Smooth muscle cell (in vitro differentiated cells): ENCODE measurements around the gene TMEM222. TPM values are rescaled to one million over a fixed set of nuclear protein-coding genes. Genes with fewer than 3 reads are reported as not detected.

Experiments
- DNase-seq: peaks from one replicate; lab custom pipeline; 2025; ENCODE audit not compliant: unreplicated experiment; lab: John Stamatoyannopoulos, UW
- H2AFZ ChIP-seq: fragments of 200-600 bp; sonication (generic); 2 replicates; pipeline ENCODE4 v1.6.0; 2016; ENCODE audit warnings: antibody characterized with exemption, low read depth, mild to moderate bottlenecking
- H3F3A ChIP-seq: fragments of 200-600 bp; sonication (generic); 2 replicates; pipeline ENCODE4 v1.6.0; 2017; ENCODE audit warnings: antibody characterized with exemption, low read depth
- H3K27ac ChIP-seq: fragments of 200-600 bp; sonication (generic); 2 replicates; pipeline ENCODE4 v1.5.1; 2016; ENCODE audit warnings: low read depth, mild to moderate bottlenecking
- H3K27me3 ChIP-seq: fragments of 200-600 bp; sonication (generic); 2 replicates; pipeline ENCODE4 v1.6.1; 2016; ENCODE audit warnings: low read depth, mild to moderate bottlenecking
- H3K36me3 ChIP-seq: fragments of 200-600 bp; sonication (generic); 2 replicates; pipeline ENCODE4 v1.5.1; 2016; ENCODE audit warnings: low read depth
- H3K4me1 ChIP-seq: fragments of 200-600 bp; sonication (generic); 2 replicates; pipeline ENCODE4 v1.5.1; 2016; ENCODE audit warnings: low read depth
- H3K4me2 ChIP-seq: fragments of 200-600 bp; sonication (generic); 2 replicates; pipeline ENCODE4 v1.6.0; 2016; ENCODE audit warnings: mild to moderate bottlenecking
- H3K4me3 ChIP-seq: fragments of 200-600 bp; sonication (generic); 2 replicates; pipeline ENCODE4 v1.5.1; 2016; ENCODE audit warnings: mild to moderate bottlenecking
- H3K79me2 ChIP-seq: fragments of 200-600 bp; sonication (generic); 2 replicates; pipeline ENCODE4 v1.6.0; 2016; ENCODE audit warnings: low read depth, mild to moderate bottlenecking
- H3K9ac ChIP-seq: fragments of 200-600 bp; sonication (generic); 2 replicates; pipeline ENCODE4 v1.6.0; 2016; ENCODE audit warnings: low read depth
- H3K9me3 ChIP-seq: fragments of 200-600 bp; sonication (generic); replicated peaks from 2 replicates; pipeline ENCODE4 v1.5.1; 2016; ENCODE audit warnings: low read depth
- H4K20me1 ChIP-seq: fragments of 200-600 bp; sonication (generic); 2 replicates; pipeline ENCODE4 v1.6.0; 2016; ENCODE audit warnings: low read depth
- WGBS: methylation state at CpG from one replicate; pipeline ENCODE4 v1.1.7; 2016; ENCODE audit warnings: low lambda C conversion rate; 5-methylcytosine and 5-hydroxymethylcytosine counted together
- polyA plus RNA-seq: library from polyadenylated mRNA; unstranded; fragments of >200 nt; fragmentation: Nextera tagmentation; extraction: Ambion mirVana; gene quantifications from 2 replicates; pipeline ENCODE4 v1.2.1, GENCODE V29; 2016
- total RNA-seq: library from RNA; depleted of rRNA; stranded (reverse); fragments of >200 nt; gene quantifications from 2 replicates; pipeline ENCODE4 v1.2.3, GENCODE V29; 2014
- TF ChIP-seq, protein P1 (sequence below): fragments of 200-600 bp; sonication (generic); IDR thresholded peaks from 2 replicates; pipeline ENCODE4 v1.5.1; 2017; ENCODE audit warnings: borderline replicate concordance, mild to moderate bottlenecking, antibody characterized with exemption; ENCODE audit not compliant: insufficient read depth, poor library complexity, severe bottlenecking

Gene TMEM222
- total and polyA plus RNA-seq, 2 experiments from 2014 or later: 28.0 to 49.3 TPM

DNA sequence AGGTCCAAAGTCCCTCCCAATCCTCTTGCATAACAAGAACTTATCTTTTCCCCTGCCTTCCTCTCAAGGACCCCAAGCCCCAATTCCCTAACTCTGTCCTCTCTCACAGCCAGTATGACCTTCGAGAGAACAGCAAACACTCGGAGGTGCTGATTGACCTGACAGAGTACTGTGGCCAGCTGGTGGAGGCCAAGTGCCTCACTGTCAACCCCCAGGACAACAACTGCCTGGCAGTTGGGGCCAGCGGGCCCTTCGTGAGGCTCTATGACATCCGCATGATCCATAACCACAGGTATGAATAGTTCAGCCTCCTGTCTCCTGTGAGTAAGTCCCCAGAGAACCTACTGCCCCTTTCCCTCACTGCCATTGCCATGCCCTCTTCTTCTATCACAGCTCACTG is 29.9 kb upstream of the TMEM222 start:
- DNase-seq: no peak
- Histone ChIP-seq H3K4me1 (peaks cover 2% of the 10 kb centered on the region), H3K36me3 (no peaks in the 10 kb centered on the region), H4K20me1 (no peaks in the 10 kb centered on the region), H3F3A (no peaks in the 10 kb centered on the region), H2AFZ (no peak overlapping the region), H3K27me3 (no peaks in the 10 kb centered on the region), H3K27ac (no peak overlapping the region), H3K79me2 (no peaks in the 10 kb centered on the region), H3K4me3 (no peak overlapping the region), H3K9ac (no peak overlapping the region), H3K4me2 (no peak overlapping the region), H3K9me3 (no peaks in the 10 kb centered on the region)
- WGBS: 87% methylated on average over 5 of the region's 5 CpGs
- TF ChIP-seq, protein P1, sequence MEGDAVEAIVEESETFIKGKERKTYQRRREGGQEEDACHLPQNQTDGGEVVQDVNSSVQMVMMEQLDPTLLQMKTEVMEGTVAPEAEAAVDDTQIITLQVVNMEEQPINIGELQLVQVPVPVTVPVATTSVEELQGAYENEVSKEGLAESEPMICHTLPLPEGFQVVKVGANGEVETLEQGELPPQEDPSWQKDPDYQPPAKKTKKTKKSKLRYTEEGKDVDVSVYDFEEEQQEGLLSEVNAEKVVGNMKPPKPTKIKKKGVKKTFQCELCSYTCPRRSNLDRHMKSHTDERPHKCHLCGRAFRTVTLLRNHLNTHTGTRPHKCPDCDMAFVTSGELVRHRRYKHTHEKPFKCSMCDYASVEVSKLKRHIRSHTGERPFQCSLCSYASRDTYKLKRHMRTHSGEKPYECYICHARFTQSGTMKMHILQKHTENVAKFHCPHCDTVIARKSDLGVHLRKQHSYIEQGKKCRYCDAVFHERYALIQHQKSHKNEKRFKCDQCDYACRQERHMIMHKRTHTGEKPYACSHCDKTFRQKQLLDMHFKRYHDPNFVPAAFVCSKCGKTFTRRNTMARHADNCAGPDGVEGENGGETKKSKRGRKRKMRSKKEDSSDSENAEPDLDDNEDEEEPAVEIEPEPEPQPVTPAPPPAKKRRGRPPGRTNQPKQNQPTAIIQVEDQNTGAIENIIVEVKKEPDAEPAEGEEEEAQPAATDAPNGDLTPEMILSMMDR: no peak

DNA sequence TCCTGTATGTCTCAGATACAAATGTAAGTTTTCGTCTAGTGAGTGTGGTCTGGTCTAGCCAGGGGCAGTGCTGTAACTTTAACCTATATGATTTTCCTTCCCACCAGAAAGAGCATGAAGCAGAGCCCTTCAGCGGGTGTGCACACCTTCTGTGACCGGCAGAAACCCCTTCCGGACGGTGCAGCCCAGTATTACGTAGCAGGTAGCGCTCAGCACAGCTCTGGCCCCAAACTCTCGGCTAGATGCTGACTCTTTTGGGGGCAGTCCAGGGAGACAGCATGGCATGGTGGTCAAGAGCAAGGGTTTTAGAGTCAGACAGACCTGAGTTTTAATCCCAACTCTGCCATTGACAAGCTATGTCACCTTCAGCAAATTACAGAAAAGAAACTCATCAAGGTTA is 28.0 kb upstream of the TMEM222 start:
- no peak overlapping the region for H3K9ac ChIP-seq
- no peak overlapping the region for H2AFZ ChIP-seq
- H3K4me2 ChIP-seq: no peak overlapping the region
- no peaks in the 10 kb centered on the region for H3K36me3 ChIP-seq
- no peak for DNase-seq
- 95% methylated on average over 8 of the region's 8 CpGs for WGBS
- H3K79me2 ChIP-seq: no peaks in the 10 kb centered on the region
- H3K27me3 ChIP-seq: no peaks in the 10 kb centered on the region
- H3K4me1 ChIP-seq: peaks cover 2% of the 10 kb centered on the region
- no peaks in the 10 kb centered on the region for H4K20me1 ChIP-seq
- H3K4me3 ChIP-seq: no peak overlapping the region
- H3F3A ChIP-seq: peaks cover 3% of the 10 kb centered on the region
- no peak overlapping the region for H3K27ac ChIP-seq
- H3K9me3 ChIP-seq: no peaks in the 10 kb centered on the region
- TF ChIP-seq, protein P1: no peak

DNA sequence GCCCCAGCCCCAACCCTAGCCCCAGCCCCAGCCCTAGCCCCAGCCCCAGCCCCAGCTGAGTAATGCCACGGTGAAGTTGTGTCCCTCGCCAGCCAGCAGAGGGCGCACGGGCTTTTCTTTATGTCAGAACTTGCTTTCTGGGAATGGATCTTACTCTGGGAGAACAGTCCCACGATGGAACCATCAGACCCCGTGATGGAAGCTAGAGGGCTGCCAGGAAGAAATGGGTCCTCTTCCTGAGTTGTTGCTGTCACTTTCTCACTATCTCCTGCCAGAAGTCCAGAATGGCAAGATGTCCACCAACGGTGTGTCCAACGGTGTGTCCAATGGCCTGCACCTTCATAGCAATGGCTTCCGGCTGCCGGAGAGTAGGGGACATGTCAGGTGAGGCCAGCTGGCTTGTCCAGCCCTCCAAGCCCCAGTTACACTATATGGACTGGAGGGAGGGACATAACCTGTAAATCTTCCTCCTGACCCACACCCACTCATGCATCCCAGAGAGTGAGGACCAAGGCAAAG is 25.1 kb upstream of the TMEM222 start:
- no peaks in the 10 kb centered on the region for H4K20me1 ChIP-seq
- H2AFZ ChIP-seq: no peak overlapping the region
- TF ChIP-seq, protein P1: peak; percentile 75
- H3K9ac ChIP-seq: no peak overlapping the region
- H3F3A ChIP-seq: peaks cover 5% of the 10 kb centered on the region
- no peak overlapping the region for H3K4me2 ChIP-seq
- no peaks in the 10 kb centered on the region for H3K79me2 ChIP-seq
- no peaks in the 10 kb centered on the region for H3K36me3 ChIP-seq
- peak; percentile 44 for DNase-seq
- no peaks in the 10 kb centered on the region for H3K9me3 ChIP-seq
- H3K4me1 ChIP-seq: peaks cover 24% of the 10 kb centered on the region
- WGBS: 47% methylated on average over 10 of the region's 10 CpGs
- H3K27ac ChIP-seq: no peak overlapping the region
- no peaks in the 10 kb centered on the region for H3K27me3 ChIP-seq
- H3K4me3 ChIP-seq: no peak overlapping the region

DNA sequence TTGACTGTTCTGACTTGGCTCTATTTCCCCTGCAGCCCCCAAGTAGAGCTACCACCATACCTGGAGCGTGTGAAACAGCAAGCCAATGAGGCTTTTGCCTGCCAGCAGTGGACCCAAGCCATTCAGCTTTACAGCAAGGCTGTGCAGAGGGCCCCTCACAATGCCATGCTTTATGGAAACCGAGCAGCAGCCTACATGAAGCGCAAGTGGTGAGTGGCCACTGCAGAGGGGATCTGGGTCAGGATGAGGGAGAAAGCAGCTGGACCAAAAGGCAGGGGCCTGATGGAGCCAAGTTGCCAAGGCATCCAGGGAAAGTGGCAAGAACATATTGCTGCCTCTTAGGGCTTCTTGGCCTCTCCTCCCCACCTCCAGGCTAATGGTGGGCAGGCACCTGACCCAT is 24.1 kb upstream of the TMEM222 start:
- Histone ChIP-seq H4K20me1 (no peaks in the 10 kb centered on the region), H3K36me3 (no peaks in the 10 kb centered on the region), H3F3A (peaks cover 5% of the 10 kb centered on the region), H3K9ac (no peak overlapping the region), H3K79me2 (no peaks in the 10 kb centered on the region), H3K9me3 (no peaks in the 10 kb centered on the region), H3K27ac (peak overlapping the region; percentile 97), H3K4me1 (peaks cover 24% of the 10 kb centered on the region), H2AFZ (no peak overlapping the region), H3K27me3 (no peaks in the 10 kb centered on the region), H3K4me3 (no peak overlapping the region), H3K4me2 (no peak overlapping the region)
- no peak for DNase-seq
- TF ChIP-seq, protein P1: no peak
- WGBS: 98% methylated on average over 3 of the region's 3 CpGs
